ENCODE data around the gene ANAPC2. TPM values are rescaled to one million over a fixed set of nuclear protein-coding genes. Genes with fewer than 3 reads are reported as not detected.

ANAPC2 gene
- total RNA-seq, 2 donors from 2014 or later, result 66.5 to 69.2 TPM

DNA sequence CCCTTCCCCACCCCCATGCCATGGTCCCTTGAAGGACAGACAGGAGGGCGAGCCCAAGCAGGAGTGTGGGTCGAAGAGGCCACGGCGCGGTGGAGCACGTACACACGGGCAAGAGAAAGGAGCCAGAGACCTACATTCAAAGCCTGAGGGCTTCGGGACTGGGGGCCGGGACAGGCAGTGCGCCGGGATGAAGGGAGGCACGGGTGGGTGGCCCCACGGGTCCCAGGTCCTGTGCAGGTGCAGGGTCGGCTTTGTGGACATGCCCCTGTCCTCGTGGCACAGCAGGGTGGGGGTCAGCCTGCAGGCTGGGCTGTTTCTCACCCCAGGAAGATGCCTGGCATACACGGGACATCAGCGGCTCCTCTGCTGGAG is 28.3 kb downstream of the ANAPC2 start:
- H3K27me3 Mint-ChIP-seq (ENCODE audit: insufficient read depth), result peaks cover 94% of the 10 kb centered on the region
- Histone ChIP-seq H3K27ac (ENCODE audit: low read depth, low read length) (no peak overlapping the region), H3K4me3 (ENCODE audit: low read length) (no peak overlapping the region), H3K27me3 (ENCODE audit: control insufficient read depth, insufficient read depth, low read length, poor library complexity, severe bottlenecking) (peaks cover 100% of the 10 kb centered on the region), H3K9me3 (ENCODE audit: control insufficient read depth, low read length) (no peaks in the 10 kb centered on the region), H3K4me1 (ENCODE audit: control insufficient read depth, insufficient read depth, low read length) (no peaks in the 10 kb centered on the region), H3K9ac (ENCODE audit: extremely low read depth, low read length, poor library complexity, severe bottlenecking) (no peak overlapping the region), H3K36me3 (ENCODE audit: control insufficient read depth, insufficient read depth, low read length) (no peaks in the 10 kb centered on the region)
- DNase-seq, result no peak
- H3K4me1 Mint-ChIP-seq, result no peaks in the 10 kb centered on the region
- no peaks in the 10 kb centered on the region for H3K36me3 Mint-ChIP-seq (ENCODE audit: low read depth)
- H3K9me3 Mint-ChIP-seq, result no peaks in the 10 kb centered on the region
- 63 to 78% methylated on average over 14 to 17 of the region's 17 CpGs for WGBS, 2 experiments (ENCODE audit: insufficient coverage in 1 of 2, insufficient read length in 1 of 2)
- H3K27ac Mint-ChIP-seq, result no peak overlapping the region
- H3K4me3 Mint-ChIP-seq, result no peak overlapping the region
- TF ChIP-seq, protein P1, sequence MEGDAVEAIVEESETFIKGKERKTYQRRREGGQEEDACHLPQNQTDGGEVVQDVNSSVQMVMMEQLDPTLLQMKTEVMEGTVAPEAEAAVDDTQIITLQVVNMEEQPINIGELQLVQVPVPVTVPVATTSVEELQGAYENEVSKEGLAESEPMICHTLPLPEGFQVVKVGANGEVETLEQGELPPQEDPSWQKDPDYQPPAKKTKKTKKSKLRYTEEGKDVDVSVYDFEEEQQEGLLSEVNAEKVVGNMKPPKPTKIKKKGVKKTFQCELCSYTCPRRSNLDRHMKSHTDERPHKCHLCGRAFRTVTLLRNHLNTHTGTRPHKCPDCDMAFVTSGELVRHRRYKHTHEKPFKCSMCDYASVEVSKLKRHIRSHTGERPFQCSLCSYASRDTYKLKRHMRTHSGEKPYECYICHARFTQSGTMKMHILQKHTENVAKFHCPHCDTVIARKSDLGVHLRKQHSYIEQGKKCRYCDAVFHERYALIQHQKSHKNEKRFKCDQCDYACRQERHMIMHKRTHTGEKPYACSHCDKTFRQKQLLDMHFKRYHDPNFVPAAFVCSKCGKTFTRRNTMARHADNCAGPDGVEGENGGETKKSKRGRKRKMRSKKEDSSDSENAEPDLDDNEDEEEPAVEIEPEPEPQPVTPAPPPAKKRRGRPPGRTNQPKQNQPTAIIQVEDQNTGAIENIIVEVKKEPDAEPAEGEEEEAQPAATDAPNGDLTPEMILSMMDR (conservative IDR thresholded peaks at IDR 0.05), result no peak

DNA sequence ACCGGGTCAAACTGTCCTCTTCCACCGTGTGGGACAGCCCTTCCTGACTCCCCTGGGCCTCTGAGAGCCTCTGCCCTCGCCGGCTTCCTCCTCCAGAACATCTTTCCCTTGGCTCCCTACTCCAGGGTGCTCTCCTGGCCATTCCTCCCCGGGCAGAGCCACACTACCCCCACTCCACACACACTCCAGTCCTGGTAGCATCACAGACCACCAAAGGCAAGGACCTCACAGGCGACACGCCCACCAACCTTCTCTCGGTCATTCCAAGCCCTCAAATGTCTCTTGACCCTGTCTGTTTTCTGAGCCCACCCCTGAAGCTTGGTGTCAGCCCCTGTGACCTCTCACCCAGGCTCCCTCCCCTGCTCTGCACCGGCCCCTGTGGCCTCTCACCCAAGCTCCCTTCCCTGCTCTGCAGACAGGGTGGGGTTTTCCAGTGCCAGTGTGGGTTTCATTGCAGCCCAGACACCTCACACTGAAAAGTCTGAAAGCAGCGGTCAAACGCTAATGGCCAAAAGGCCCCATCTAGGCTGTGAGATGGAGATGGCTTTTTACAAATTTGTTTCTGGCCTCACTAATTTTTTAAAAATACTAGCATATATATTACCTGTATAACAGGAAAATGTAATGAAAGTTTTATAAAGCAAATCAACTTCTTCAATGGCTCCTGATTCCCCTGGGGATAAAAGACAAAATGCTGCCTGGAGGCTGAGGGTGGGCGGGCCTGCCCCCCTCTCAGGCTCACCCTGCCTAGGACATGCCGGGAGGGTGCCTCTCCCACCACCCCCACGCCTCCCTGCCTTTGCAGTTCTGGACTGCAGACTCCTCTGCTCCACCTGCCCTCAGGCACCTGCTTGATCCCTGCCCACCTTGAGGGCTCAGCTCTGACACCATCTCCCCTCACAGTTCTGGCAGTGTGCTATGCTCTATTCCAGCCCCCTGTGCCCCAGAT is 29.0 kb downstream of the ANAPC2 start:
- no peaks in the 10 kb centered on the region for H3K4me1 ChIP-seq (ENCODE audit: control insufficient read depth, insufficient read depth, low read length)
- H3K9ac ChIP-seq (ENCODE audit: extremely low read depth, low read length, poor library complexity, severe bottlenecking), result no peak overlapping the region
- H3K27me3 ChIP-seq (ENCODE audit: control insufficient read depth, insufficient read depth, low read length, poor library complexity, severe bottlenecking), result peaks cover 95% of the 10 kb centered on the region
- Mint-ChIP-seq H3K36me3 (ENCODE audit: low read depth) (no peaks in the 10 kb centered on the region), H3K4me3 (no peak overlapping the region), H3K27ac (no peak overlapping the region), H3K27me3 (ENCODE audit: insufficient read depth) (peaks cover 94% of the 10 kb centered on the region), H3K4me1 (no peaks in the 10 kb centered on the region), H3K9me3 (no peaks in the 10 kb centered on the region)
- DNase-seq, result no peak
- H3K36me3 ChIP-seq (ENCODE audit: control insufficient read depth, insufficient read depth, low read length), result no peaks in the 10 kb centered on the region
- H3K27ac ChIP-seq (ENCODE audit: low read depth, low read length), result no peak overlapping the region
- TF ChIP-seq, protein P1 (conservative IDR thresholded peaks at IDR 0.05), result no peak
- no peak overlapping the region for H3K4me3 ChIP-seq (ENCODE audit: low read length)
- H3K9me3 ChIP-seq (ENCODE audit: control insufficient read depth, low read length), result no peaks in the 10 kb centered on the region
- 28 to 57% methylated on average over 7 to 14 of the region's 14 CpGs for WGBS, 2 experiments (ENCODE audit: insufficient coverage in 1 of 2, insufficient read length in 1 of 2)

DNA sequence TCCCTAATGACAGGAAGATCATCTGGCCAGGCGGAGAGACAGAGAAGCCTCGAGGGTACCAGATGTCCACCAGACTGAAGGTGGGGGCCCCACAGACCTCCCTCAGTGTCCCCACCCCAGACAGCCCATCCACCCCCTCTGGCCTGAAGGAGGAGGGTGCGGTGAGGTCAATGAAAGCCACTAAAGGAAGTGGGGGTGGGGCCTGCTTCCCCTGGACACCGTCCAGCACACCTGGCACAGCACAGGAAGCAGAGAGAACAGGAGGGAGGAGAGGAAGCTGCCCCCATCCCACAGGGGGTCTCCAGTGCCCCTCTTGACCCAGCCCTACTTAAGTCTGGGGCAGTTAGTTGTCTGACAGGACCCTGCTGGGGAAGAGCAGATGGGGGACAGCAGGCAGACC is 29.7 kb downstream of the ANAPC2 start:
- DNase-seq, result no peak
- no peaks in the 10 kb centered on the region for H3K9me3 ChIP-seq (ENCODE audit: control insufficient read depth, low read length)
- no peaks in the 10 kb centered on the region for H3K36me3 Mint-ChIP-seq (ENCODE audit: low read depth)
- no peak overlapping the region for H3K4me3 Mint-ChIP-seq
- no peaks in the 10 kb centered on the region for H3K9me3 Mint-ChIP-seq
- H3K9ac ChIP-seq (ENCODE audit: extremely low read depth, low read length, poor library complexity, severe bottlenecking), result no peak overlapping the region
- H3K27me3 Mint-ChIP-seq (ENCODE audit: insufficient read depth), result peaks cover 89% of the 10 kb centered on the region
- no peaks in the 10 kb centered on the region for H3K4me1 ChIP-seq (ENCODE audit: control insufficient read depth, insufficient read depth, low read length)
- peaks cover 88% of the 10 kb centered on the region for H3K27me3 ChIP-seq (ENCODE audit: control insufficient read depth, insufficient read depth, low read length, poor library complexity, severe bottlenecking)
- no peaks in the 10 kb centered on the region for H3K36me3 ChIP-seq (ENCODE audit: control insufficient read depth, insufficient read depth, low read length)
- H3K27ac ChIP-seq (ENCODE audit: low read depth, low read length), result no peak overlapping the region
- no peak overlapping the region for H3K4me3 ChIP-seq (ENCODE audit: low read length)
- H3K27ac Mint-ChIP-seq, result no peak overlapping the region
- H3K4me1 Mint-ChIP-seq, result no peaks in the 10 kb centered on the region
- TF ChIP-seq, protein P1 (conservative IDR thresholded peaks at IDR 0.05), result no peak
- WGBS, 2 experiments (ENCODE audit: insufficient coverage in 1 of 2, insufficient read length in 1 of 2), result 40 to 62% methylated on average over 1 to 4 of the region's 4 CpGs
